GM04504 (cell line): ENCODE results near the gene MME.

ENCODE experiments used
- DNase-seq: peaks from one replicate; pipeline ENCODE4 v3.0.0-alpha.2; 2012; ENCODE audit warnings: low read depth

MME gene

GRCh38 chr3:155079746-155080487, at the start of gene MME:
Gene MME, plus strand, starts transcription at chr3:155080319. Its CDS starts 3,849 bp downstream, at chr3:155084168.
- DNase-seq = peak; percentile 67

GRCh38 chr3:155031186-155031585, 48.9 kb upstream of the MME start:
- DNase-seq = no peak

- peak; percentile 51 for DNase-seq
These were observed 47.2 kb upstream of the MME start for GRCh38 chr3:155032918-155033317.

GRCh38 chr3:155034786-155035185, 45.3 kb upstream of the MME start:
- DNase-seq = no peak

GRCh38 chr3:155035553-155035952, 44.6 kb upstream of the MME start:
- DNase-seq = no peak

DNA sequence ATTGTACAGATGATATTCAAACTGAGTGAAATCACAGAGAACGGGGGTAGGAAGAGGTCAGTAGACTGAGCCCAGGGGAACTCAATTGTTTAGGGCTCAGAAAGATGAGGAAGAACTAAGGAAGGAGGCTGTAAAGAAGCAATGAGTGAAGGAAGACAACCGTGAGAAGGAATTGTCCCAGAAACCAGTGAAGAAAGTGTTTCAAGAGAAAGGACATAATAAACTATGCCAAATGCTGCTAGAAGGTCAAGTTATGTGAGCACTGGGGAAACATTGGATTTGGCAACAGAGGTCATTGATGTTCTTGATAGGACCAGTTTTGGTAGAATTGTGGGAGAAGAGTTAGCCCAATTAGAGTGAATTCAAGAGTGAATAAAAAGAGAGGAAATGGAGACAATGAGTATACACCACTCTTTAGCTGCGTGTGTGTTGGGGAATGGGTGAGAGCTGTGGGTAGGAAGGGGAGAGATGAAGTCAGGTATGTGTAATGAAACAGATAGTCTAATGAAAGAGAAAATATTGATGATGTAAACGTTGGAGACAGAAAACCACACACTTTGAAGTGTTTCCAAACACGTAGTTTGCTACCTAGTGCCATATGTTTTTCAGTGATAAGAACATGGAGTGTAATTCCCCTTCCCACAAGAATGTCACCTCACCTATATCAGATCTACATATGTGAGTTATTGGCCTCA, 42.5 kb upstream of the MME start:
- DNase-seq = no peak

DNA sequence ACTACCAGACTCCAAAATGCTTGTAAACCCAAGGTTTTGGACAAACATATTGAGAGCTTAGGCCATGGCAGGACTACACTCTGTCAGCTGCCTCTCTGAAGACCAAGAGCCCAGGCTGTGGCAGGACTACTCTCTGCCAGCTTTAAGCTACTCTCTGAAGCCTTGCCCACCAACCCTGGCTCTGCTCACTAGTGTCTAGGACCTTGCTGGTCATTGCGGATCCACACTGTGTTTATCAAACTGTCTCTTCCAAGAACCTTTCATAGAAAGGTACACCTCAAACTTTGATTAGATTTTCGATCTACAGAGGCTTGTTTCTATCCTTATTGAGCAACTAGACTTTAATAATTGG, 41.9 kb upstream of the MME start:
- DNase-seq = no peak

DNA sequence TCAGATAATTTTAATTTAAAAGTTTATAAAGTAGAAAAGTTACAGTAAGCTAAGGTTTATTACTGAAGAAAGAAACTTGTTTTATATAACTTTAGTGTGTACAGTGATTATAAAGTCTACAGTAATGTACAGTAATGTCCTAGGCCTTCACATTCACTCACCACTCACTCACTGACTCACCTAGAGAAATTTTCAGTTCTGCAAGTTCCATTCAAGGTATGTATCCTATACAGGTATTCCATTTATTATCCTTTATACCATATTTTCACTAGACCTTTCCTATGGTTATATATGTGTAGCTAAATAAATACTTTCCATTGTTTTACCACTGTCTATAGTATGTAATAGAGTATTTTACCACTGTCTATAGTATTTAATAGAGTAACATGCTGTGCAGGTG, 33.2 kb upstream of the MME start:
- no peak for DNase-seq

GRCh38 chr3:155047672-155048071, 32.4 kb upstream of the MME start:
- DNase-seq = no peak

- no peak for DNase-seq
These were observed 30.2 kb upstream of the MME start for GRCh38 chr3:155049959-155050358.

DNA sequence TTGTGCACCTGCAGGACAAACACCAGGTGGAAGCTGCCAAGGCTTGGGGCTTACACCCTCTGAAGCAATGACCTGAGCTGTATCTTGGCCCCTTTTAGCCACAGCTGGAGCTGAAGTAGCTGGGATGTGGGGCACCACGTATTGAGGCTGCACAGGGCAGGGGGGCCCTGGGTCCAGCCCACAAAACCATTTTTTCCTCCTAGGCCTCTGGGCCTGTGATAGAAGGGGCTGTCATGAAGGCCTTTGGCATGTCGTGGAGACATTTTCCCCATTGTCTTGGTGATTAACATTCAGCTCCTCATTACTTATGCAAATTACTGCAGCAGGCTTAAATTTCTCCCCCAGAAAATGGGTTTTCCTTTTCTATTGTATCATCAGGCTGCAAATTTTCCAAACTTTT, 27.6 kb upstream of the MME start:
- no peak for DNase-seq

DNA sequence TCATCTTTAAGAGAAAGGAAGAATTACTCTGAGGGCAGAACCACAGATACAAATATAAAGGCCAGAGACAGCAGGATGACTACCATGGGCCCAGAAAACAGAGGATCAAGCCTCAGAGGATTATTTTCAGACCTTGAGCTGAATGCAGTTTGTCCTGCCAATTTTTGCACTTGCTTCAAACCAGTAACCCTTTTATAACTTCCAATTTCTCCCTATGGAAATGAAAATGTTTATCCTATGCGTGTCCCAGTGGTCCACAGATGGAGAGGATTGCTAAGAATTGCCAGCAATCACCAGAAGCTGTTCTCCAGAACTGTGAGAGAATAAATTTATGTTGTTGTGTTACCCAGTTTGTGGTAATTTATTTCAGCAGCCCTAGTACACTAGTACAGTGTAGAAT, 26.4 kb upstream of the MME start:
- DNase-seq = no peak

DNA sequence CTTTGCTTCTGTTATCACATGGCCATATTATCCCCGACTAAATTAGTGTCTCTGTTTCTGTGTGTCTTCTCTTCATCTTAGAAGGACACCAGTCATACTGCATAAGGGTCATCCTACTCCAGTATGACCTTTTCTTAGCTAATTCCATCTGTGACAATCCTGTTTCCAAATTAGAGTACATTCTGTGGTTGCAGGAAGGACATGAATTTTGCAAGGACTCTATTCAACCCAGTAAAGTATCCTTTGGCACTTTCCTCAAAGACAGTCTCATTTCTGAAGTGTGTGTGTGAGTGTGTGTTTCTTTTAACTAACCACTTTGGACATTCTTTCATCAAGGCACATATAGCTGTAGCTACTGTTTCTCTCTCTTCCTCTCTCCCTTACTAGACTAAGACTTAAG, 15.2 kb upstream of the MME start:
- DNase-seq = no peak

DNA sequence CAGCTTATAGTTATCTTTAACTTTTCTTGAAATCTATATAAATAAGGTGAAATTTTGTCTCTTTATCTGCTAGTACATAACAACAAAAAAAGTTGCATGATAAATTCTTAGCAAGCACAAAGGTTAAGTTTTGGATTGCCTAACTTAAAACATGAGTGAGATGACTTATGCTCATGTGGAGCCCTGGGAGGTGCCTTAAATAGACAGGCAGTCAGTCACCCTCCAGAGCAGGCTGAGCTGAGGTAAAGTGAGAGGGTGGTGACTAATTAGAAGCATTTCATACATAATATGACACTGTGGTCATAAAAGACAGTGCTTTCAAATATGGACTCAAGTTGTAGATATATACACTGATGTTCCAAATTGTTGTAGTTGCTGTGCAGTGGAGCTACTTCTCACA, 14.6 kb upstream of the MME start:
- peak; percentile 69 for DNase-seq

DNA sequence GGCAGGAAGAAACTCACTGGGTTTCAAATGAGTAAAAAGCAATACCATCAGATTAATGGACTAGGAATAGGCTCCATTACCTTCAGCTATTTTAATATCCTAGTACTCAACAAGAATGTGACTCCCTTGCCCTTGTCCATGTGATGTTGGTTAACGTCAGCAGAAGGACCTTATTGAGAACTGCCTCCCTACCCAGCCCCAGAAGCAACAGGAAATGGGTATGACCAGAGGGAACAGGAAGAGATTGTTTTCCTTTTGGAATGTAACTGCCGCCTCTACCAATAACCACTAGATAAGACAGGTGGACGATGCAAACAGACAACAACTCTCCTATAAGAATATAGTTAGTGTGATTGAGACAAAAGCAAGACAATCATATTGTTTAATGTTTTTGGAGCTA, 10.4 kb upstream of the MME start:
- DNase-seq = no peak

GRCh38 chr3:155070316-155070715, 9.8 kb upstream of the MME start:
- no peak for DNase-seq

- peak; percentile 95 for DNase-seq
These were observed 9.2 kb upstream of the MME start for GRCh38 chr3:155070932-155071387.

DNA sequence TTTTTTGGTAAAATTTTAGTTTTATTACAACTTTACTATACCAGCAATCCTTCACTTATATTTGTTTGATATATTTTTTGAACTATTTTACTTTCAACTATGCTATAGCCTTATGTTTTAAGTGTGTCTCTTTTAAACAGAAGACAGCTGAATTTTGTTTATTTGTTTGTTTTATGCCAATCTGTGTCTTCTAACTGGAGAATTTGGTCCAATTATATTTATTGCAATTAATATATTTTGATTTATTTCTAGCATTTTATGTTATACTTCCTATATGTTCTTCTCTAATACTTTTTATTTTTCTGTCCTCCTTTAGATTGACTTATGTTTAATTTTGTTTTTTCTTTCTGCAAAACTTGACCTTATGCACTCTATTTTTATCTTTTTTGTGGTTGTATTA, 4.9 kb upstream of the MME start:
- DNase-seq = no peak

DNA sequence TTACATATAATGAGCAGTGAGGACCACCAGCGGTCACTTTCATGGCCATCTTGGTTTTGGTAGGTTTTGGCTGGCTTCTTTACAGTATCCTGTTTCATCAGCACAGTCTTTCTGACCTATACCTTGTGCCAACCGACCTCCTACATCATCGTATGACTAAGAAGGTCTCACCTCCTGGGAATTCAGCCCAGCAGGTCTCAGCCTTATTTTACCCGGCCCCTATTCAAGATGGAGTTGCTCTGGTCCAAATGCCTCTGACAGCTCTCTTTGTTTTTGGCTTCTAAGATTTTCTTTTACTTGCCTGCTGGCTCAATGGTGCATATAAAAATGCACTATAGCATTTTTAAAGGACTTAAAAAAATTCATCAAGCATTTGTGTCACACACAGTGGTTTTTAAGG, 3.2 kb upstream of the MME start:
- no peak for DNase-seq

DNA sequence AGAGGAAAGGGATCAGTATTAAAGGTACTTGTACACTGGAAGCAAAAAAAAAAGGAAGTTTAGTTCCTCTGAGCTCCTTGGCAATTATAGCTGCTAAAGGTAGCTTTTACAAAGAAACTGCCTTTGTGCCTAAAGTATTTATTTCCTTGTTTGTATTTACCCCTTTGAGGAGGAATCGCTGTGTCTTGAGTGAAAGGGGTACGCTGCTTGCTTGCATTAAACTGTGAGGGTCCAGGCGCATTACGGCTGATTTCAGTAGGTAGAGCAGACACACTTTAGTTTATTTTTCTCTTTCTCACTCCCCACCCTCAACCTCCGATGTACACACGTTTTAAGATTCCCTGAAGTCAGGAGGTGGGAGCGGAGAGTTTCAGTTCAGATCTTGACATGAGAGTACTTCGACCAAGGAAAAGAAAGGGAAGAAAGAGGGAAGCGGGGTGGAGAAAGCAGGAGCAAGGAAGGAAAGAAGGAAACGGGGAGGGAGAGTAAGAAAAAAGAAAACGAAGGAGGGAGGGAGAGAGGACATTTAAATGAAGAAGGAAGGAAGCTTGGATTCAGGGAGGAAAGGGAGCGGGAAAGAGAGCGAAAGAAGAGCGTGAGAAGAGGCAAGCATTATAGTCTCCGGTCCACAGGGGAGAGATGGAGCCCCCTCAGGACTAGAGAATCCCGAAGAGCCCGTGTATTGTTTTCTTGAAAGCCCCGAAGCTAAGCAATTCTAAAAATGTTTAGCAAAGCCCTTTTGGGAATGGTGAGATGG, 1.2 kb upstream of the MME start:
- DNase-seq = no peak

DNA sequence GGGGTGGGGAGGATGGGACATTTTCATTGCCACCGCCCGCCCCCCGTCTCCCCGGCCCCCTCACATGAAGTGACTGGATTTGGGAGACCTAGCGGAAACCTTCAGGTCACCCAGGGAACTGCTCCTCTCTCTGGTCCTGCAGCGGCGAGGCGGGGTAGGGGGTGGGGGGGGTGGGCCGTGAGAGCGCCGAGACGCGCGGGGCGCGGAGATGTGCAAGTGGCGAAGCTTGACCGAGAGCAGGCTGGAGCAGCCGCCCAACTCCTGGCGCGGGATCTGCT, 712 bp upstream of the MME start:
- peak; percentile 48 for DNase-seq

GRCh38 chr3:155080692-155081091, 573 bp downstream of the MME start:
- no peak for DNase-seq

GRCh38 chr3:155083313-155083905, 3.3 kb downstream of the MME start:
- DNase-seq = no peak
